Measurements from ENCODE around the gene PACRG. TPM values are rescaled to one million over a fixed set of nuclear protein-coding genes. Genes with fewer than 3 reads are reported as not detected.

Gene PACRG
- total RNA-seq, 4 donors from 2014 or later = 1.7 to 7.7 (median 3.7) TPM

GRCh38 chr6:163173741-163174140 is 446.0 kb downstream of the PACRG start:
- Histone ChIP-seq H3K4me1 (peaks cover 0 to 6% of the 10 kb centered on the region in 2 donors), H3K27me3 (no peaks in the 10 kb centered on the region), H3K4me3 (replicated peaks in 1 of 3) (no peak overlapping the region), H3K27ac (no peak overlapping the region), H3K36me3 (no peaks in the 10 kb centered on the region), H3K9me3 (no peaks in the 10 kb centered on the region)
- intact Hi-C loops (cut with DNase I) = no loop called here
- no peak for DNase-seq
- TF ChIP-seq, protein P1, sequence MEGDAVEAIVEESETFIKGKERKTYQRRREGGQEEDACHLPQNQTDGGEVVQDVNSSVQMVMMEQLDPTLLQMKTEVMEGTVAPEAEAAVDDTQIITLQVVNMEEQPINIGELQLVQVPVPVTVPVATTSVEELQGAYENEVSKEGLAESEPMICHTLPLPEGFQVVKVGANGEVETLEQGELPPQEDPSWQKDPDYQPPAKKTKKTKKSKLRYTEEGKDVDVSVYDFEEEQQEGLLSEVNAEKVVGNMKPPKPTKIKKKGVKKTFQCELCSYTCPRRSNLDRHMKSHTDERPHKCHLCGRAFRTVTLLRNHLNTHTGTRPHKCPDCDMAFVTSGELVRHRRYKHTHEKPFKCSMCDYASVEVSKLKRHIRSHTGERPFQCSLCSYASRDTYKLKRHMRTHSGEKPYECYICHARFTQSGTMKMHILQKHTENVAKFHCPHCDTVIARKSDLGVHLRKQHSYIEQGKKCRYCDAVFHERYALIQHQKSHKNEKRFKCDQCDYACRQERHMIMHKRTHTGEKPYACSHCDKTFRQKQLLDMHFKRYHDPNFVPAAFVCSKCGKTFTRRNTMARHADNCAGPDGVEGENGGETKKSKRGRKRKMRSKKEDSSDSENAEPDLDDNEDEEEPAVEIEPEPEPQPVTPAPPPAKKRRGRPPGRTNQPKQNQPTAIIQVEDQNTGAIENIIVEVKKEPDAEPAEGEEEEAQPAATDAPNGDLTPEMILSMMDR (IDR thresholded peaks at IDR 0.05) = no peak
- no peak for TF ChIP-seq POLR2A (IDR thresholded peaks at IDR 0.05)
- WGBS, 2 donors = 91 to 96% methylated on average over 6 of the region's 6 CpGs

- H3K9me3 ChIP-seq = no peaks in the 10 kb centered on the region
- no peaks in the 10 kb centered on the region for H3K27me3 ChIP-seq
- peaks cover 0 to 6% of the 10 kb centered on the region in 2 donors for H3K4me1 ChIP-seq
- no peak overlapping the region for H3K4me3 ChIP-seq (replicated peaks in 1 of 3)
- TF ChIP-seq, protein P1 (IDR thresholded peaks at IDR 0.05) = no peak
- no peak for TF ChIP-seq POLR2A (IDR thresholded peaks at IDR 0.05)
- no peaks in the 10 kb centered on the region for H3K36me3 ChIP-seq
- intact Hi-C loops (cut with DNase I) = no loop called here
- WGBS, 2 donors = 71% methylated on average over 4 of the region's 4 CpGs
- no peak for DNase-seq
- no peak overlapping the region for H3K27ac ChIP-seq
Observed at GRCh38 chr6:163175301-163175700, 447.5 kb downstream of the PACRG start.

DNA sequence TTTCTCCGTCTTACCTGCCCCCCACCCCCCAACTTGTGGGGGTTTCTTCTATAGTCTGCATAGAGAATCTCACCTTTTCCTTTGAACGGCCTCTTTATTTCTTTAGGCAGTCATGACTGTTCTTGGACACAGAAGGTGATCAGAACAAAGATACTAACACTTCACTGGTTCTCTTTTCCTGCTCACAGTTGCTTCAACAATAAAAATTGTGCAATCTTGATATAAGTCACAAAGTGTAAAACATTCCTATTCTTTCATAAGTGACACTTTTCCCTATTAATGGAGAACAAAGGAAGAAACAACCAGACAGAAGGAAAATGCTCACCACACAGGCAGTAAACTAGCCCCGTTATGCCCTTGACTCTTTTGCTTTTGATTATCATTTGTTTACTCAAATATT is 448.3 kb downstream of the PACRG start:
- intact Hi-C loops (cut with DNase I) = no loop called here
- no peak for TF ChIP-seq POLR2A (IDR thresholded peaks at IDR 0.05)
- TF ChIP-seq, protein P1 (IDR thresholded peaks at IDR 0.05) = no peak
- 42 to 60% methylated on average over 3 of the region's 3 CpGs for WGBS, 2 donors

DNA sequence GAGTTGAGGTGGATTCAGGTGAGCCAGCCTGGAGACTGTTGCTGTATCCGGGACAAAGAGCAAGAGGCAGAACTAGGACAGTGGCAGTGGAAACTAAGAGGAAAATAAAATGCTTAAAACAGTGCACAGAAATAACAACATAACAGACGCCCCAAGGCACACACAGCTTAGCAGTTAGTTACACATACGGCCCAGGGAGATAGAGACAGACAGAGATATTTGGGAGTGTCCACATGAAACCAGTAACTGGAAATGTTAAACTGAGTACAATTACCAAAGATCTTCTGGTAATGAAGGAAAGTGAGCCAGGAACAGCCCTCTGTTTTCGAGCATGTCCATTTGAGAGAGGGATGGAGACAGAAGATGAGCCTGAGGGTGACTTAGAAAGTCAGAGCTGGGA is 449.2 kb downstream of the PACRG start:
- no peaks in the 10 kb centered on the region for H3K36me3 ChIP-seq
- no peak overlapping the region for H3K27ac ChIP-seq
- TF ChIP-seq POLR2A (IDR thresholded peaks at IDR 0.05) = no peak
- TF ChIP-seq, protein P1 (IDR thresholded peaks at IDR 0.05) = no peak
- no peak for DNase-seq
- no peaks in the 10 kb centered on the region for H3K9me3 ChIP-seq
- WGBS, 2 donors = 88 to 89% methylated on average over 4 of the region's 4 CpGs
- intact Hi-C loops (cut with DNase I) = no loop called here
- H3K4me1 ChIP-seq = peaks cover 0 to 11% of the 10 kb centered on the region in 2 donors
- no peaks in the 10 kb centered on the region for H3K27me3 ChIP-seq
- H3K4me3 ChIP-seq (replicated peaks in 1 of 3) = no peak overlapping the region

More for the DNA sequence above, 448.3 kb downstream of the PACRG start:
- Histone ChIP-seq H3K36me3 (no peaks in the 10 kb centered on the region), H3K27ac (no peak overlapping the region), H3K9me3 (no peaks in the 10 kb centered on the region), H3K4me1 (peaks cover 0 to 9% of the 10 kb centered on the region in 2 donors), H3K4me3 (replicated peaks in 1 of 3) (no peak overlapping the region), H3K27me3 (no peaks in the 10 kb centered on the region)
- DNase-seq = no peak

- H3K36me3 ChIP-seq = no peaks in the 10 kb centered on the region
- WGBS, 2 donors = 90 to 91% methylated on average over 11 of the region's 11 CpGs
- H3K27me3 ChIP-seq = no peaks in the 10 kb centered on the region
- TF ChIP-seq POLR2A (IDR thresholded peaks at IDR 0.05) = no peak
- TF ChIP-seq, protein P1 (IDR thresholded peaks at IDR 0.05) = no peak
- H3K27ac ChIP-seq = no peak overlapping the region
- no peak for DNase-seq
- intact Hi-C loops (cut with DNase I) = no loop called here
- H3K4me1 ChIP-seq = peaks cover 0 to 11% of the 10 kb centered on the region in 2 donors
- H3K4me3 ChIP-seq (replicated peaks in 1 of 3) = no peak overlapping the region
- no peaks in the 10 kb centered on the region for H3K9me3 ChIP-seq
Observed at GRCh38 chr6:163177892-163178420, 450.2 kb downstream of the PACRG start.
